Cardiac muscle cell (in vitro differentiated cells and primary cell): ENCODE results near the gene TNNI2. TPM values are rescaled to one million over a fixed set of nuclear protein-coding genes. Genes with fewer than 3 reads are reported as not detected.

Experiments used
- DNase-seq, 2 donors: peaks; one replicate each; pipeline versions ENCODE4 v3.0.0 to v3.0.0-alpha.2; 2010 to 2017; ENCODE audit warnings: low read depth in 1 of 2, low spot score in 1 of 2
- H3K27ac ChIP-seq: fragments of 200-600 bp; sonication (generic); 2 replicates; pipeline ENCODE4 v1.5.1; 2016
- H3K27me3 ChIP-seq: fragments of 200-600 bp; sonication (generic); 2 replicates; pipeline ENCODE4 v1.6.0; 2016; ENCODE audit warnings: control low read depth
- H3K36me3 ChIP-seq: fragments of 200-600 bp; sonication (generic); 2 replicates; pipeline ENCODE4 v1.5.1; 2016; ENCODE audit warnings: control low read depth
- H3K4me1 ChIP-seq: fragments of 200-600 bp; sonication (generic); 2 replicates; pipeline ENCODE4 v1.8.1; 2017; ENCODE audit warnings: low read depth, mild to moderate bottlenecking, mixed run types
- H3K4me3 ChIP-seq: fragments of 200-600 bp; sonication (generic); 2 replicates; pipeline ENCODE4 v1.5.1; 2016; ENCODE audit warnings: mild to moderate bottlenecking
- H3K9me3 ChIP-seq: fragments of 200-600 bp; sonication (generic); 2 replicates; pipeline ENCODE4 v1.5.1; 2017; ENCODE audit warnings: low read depth, mild to moderate bottlenecking, control low read depth
- polyA plus RNA-seq: library from polyadenylated mRNA; unstranded; fragments of >200 nt; fragmentation: Nextera tagmentation; extraction: Ambion mirVana; gene quantifications from 2 replicates; pipeline ENCODE4 v1.2.1, GENCODE V29; 2016
- total RNA-seq: library from RNA; depleted of rRNA; stranded (reverse); fragments of >200 nt; gene quantifications from 2 replicates; pipeline ENCODE4 v1.2.3, GENCODE V29; 2016
- TF ChIP-seq, protein P1 (sequence below): IDR thresholded peaks from 2 replicates; pipeline ENCODE4 v1.5.1; 2012; ENCODE audit warnings: low read depth, mild to moderate bottlenecking, low read length

Gene TNNI2
- total and polyA plus RNA-seq, 2 experiments from 2014 or later = 2.5 to 3.9 TPM

DNA sequence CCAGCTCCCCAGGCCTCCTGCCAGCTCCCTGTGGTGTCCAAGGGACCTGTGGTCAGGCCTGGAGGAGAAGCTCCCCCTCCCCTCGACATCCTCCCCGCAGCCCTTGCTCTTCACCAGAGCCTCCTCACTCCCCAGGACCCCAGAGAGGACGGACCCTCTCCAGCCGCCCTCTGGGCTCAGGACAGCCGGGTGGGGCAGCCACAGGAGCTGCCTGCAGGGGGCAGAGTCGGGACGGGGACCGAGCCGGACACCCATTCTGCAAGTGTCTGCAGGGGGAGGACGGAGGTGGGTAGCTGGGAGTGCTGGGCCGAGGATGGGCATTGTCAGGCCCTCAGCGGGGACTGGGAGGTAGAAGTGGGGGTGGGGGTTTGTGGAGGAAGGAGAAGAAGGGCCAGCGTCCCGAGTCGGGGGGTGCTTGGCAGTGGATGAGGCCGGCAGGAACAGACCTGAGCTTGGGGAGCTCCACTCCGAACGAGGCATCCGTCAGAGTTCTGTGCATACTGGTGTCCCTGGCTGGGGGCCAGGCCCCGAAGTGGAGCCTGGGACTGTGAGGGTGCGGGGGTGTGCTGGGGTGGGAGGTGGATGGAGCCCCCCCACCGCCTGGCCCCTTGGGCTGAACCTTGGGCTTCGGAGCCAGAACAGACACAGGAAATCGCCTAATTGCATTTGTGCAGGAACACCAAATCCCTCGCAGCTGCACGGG, 37.7 kb downstream of the TNNI2 start:
- no peak overlapping the region for H3K4me3 ChIP-seq
- H3K4me1 ChIP-seq = no peaks in the 10 kb centered on the region
- H3K27me3 ChIP-seq = no peaks in the 10 kb centered on the region
- H3K27ac ChIP-seq = no peak overlapping the region
- peak; percentile 32 to 81 for DNase-seq
- TF ChIP-seq, protein P1, sequence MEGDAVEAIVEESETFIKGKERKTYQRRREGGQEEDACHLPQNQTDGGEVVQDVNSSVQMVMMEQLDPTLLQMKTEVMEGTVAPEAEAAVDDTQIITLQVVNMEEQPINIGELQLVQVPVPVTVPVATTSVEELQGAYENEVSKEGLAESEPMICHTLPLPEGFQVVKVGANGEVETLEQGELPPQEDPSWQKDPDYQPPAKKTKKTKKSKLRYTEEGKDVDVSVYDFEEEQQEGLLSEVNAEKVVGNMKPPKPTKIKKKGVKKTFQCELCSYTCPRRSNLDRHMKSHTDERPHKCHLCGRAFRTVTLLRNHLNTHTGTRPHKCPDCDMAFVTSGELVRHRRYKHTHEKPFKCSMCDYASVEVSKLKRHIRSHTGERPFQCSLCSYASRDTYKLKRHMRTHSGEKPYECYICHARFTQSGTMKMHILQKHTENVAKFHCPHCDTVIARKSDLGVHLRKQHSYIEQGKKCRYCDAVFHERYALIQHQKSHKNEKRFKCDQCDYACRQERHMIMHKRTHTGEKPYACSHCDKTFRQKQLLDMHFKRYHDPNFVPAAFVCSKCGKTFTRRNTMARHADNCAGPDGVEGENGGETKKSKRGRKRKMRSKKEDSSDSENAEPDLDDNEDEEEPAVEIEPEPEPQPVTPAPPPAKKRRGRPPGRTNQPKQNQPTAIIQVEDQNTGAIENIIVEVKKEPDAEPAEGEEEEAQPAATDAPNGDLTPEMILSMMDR = peak; percentile 80
- H3K36me3 ChIP-seq = no peaks in the 10 kb centered on the region
- no peaks in the 10 kb centered on the region for H3K9me3 ChIP-seq

DNA sequence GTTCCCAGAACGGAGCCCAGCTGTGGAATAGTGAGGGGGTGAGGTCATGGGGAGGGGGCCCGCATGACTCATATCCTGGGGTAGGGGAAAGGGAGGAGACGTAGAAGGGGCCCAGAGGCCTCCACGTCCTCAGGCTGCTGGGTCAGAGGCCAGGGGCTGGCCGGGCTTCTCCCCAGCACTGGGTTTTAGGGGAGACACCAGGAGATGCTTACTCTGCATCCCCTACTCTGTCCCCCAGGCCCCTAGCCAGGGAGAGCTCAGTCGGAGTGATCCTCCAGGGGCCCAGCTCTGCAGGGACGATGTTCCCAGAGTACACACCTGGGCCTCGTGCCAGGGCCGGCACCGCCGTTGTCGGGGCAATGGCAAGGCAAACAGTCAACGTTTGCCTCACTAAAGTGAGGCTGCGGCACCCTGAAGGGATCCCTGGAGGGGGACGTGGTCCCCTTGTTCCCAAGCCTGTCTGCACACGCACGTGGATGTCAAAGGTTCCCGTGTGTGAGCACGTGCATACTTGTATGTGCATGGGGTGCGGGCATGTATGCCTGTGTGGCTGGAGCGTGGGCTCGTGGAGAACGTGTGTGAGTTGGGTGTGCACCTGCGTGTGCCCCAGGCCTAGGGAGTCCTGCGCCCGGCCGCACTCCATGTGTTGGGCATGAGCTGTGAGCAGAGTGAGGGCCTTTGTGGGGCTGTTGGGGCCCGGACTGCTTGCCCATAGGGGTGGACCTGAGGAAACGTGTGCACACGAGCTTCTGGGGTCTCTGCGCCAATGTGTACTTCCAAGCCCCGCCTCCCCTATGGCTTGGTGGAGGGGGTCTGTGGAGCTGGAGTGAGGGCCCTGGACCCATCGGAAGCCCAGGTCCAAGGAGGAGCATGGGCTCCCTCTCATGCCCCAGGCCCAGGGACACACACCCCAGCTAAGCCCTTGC, 38.7 kb downstream of the TNNI2 start:
- Histone ChIP-seq H3K9me3 (no peaks in the 10 kb centered on the region), H3K4me1 (no peaks in the 10 kb centered on the region), H3K27ac (no peak overlapping the region), H3K4me3 (no peak overlapping the region), H3K27me3 (no peaks in the 10 kb centered on the region), H3K36me3 (no peaks in the 10 kb centered on the region)
- peak in 1 of 2 donors; percentile 73 for DNase-seq
- TF ChIP-seq, protein P1 = no peak

DNA sequence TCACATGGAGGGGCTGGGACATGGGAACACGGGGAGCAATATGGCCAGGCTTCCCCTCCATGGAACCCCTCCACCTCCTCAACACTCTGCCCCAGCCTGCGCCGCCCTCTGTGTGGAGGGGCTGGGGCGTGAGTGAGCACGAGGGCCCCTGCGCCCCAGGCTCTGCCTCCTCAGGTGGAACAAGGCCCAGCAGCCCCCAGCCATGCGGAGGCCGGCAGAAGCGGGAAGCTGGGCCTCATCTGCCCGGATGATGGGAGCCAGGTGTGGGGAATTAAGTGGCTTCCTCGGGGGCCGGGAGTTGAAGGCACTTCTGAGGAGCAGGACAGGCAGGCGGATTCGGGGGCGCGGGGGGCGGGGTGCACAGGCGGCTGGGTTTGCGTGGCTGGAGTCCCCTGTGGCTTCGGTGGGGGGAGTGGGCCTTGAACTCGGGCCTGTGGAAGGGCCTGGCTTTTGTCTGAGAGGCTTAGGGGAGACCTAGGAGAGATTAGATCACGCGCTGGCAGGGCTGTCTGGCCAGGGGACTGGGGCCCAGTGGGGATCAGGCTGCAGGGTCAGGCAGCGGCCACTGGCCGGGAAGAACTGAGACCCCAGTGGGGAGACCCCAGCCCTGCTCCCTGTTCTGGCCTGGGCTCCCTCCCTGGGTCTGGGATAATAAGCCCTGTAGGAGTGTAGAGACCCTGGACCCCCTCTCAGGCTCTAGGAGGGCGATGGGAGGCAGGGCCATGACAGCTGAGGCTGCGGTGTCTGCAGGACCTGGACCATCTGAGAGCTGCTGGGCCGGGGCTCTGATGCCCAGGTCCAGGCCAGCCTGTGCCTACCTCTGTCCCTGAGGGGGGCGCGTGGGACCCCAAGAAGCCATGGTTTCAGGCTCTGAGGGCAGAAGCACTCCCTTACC, 39.6 kb downstream of the TNNI2 start:
- no peak overlapping the region for H3K27ac ChIP-seq

DNA sequence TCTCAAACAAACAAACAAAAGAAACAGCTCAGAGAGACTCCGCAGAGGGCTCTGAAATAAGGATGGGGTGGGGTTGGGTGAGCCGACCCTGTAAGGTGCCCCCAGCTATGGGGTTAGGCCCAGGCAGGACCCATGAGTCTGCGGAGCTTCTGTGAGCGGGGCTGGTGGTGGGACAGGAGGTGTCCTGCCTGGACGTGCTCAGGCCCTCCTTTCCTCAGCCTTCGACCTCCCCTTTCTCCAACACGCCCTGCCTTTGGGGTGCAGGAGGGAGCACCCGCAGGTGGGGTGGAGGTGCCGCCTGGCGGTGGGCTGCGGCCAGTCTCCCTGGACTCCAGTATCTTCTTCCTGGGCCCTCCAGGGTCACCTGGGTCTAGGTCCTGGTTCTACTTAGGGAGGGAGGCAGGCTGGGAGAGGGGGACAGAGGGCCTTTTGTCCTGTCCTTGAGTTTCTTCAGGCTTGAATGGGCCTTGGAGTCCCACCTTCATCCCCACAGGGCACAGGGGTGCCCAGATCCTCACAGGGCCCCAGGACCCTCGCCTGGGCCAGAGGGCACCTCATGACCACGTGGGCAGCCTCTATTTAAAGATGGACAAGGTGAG, 40.7 kb downstream of the TNNI2 start:
- no peaks in the 10 kb centered on the region for H3K4me1 ChIP-seq
- H3K27me3 ChIP-seq = no peaks in the 10 kb centered on the region
- H3K27ac ChIP-seq = no peak overlapping the region
- no peaks in the 10 kb centered on the region for H3K36me3 ChIP-seq
- TF ChIP-seq, protein P1 = no peak
- no peak overlapping the region for H3K4me3 ChIP-seq
- DNase-seq = no peak
- no peaks in the 10 kb centered on the region for H3K9me3 ChIP-seq

More for the DNA sequence above, 39.6 kb downstream of the TNNI2 start:
- Histone ChIP-seq H3K36me3 (no peaks in the 10 kb centered on the region), H3K4me1 (no peaks in the 10 kb centered on the region), H3K9me3 (no peaks in the 10 kb centered on the region), H3K27me3 (no peaks in the 10 kb centered on the region), H3K4me3 (no peak overlapping the region)
- TF ChIP-seq, protein P1 = no peak
- DNase-seq = no peak
